HG03108 (cell line): ENCODE data around the gene KREMEN1.
"Not testable (repeated sequence)": the region's sequence is repeated elsewhere in the genome, so short reads cannot be mapped to it uniquely, and the experiment has no call there.

Source experiments
- ATAC-seq: cut with Tn5 transposase; IDR thresholded peaks from one replicate; pipeline ENCODE4 v1.9.1; 2021; ENCODE audit warnings: moderate library complexity; ENCODE audit not compliant: unreplicated experiment

Gene KREMEN1, protein sequence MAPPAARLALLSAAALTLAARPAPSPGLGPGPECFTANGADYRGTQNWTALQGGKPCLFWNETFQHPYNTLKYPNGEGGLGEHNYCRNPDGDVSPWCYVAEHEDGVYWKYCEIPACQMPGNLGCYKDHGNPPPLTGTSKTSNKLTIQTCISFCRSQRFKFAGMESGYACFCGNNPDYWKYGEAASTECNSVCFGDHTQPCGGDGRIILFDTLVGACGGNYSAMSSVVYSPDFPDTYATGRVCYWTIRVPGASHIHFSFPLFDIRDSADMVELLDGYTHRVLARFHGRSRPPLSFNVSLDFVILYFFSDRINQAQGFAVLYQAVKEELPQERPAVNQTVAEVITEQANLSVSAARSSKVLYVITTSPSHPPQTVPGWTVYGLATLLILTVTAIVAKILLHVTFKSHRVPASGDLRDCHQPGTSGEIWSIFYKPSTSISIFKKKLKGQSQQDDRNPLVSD

GRCh38 chr22:29072979-29073617 is at the start of gene KREMEN1:
Gene KREMEN1, plus strand, starts transcription at chr22:29073035. Its CDS starts 96 bp downstream, at chr22:29073131.
- peak; percentile 16 for ATAC-seq

DNA sequence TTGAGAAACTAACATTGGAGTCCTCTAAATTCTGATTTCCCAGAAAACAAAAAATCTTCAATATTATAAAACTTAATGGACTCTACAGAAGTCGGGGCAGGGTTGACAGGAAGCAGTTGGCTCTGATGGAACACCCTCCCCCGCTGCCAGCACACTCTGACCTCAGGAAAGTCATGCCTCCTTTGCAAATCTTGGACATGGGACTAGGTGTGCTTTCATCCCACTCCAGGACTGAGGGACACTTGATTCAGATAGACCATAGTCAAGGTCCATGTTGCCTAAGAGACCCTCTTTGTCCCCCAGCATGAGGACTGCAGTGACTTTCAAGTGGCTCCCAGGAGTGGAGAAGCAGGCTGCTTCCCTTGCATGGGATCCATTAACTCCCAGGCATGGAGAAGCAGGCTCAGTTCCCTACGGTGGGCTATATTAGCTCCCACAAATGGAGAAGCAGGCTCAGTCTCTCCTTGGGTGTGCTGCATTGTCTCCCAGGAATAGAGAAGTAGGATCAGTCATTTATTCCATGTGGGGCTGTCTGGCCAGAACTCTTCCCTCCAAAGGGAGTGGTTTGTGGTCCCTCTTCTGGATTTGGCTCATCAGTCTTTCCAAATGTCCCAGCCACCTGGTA is 49.6 kb upstream of the KREMEN1 start:
- ATAC-seq: no peak

- no peak for ATAC-seq
These were observed 46.3 kb upstream of the KREMEN1 start for GRCh38 chr22:29026579-29026978.

DNA sequence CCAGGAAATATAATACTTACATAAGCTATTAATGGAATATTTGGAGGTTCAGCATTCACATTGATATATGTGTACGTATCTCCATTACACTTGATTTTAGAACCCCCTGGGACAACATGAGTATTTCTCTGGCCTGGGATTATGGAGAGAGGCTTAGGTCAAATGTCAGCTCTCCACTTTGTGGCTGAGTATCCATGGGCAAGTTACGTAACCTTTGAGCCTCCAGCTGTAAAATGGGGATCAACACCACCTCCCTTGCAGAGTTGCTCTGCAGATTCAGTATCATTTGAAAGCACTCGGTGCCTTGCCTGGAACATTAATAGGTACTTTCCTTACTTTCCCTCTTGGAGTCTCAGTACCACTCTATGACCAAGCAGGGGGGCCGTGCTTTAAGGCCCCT is 44.4 kb upstream of the KREMEN1 start:
- ATAC-seq: no peak

DNA sequence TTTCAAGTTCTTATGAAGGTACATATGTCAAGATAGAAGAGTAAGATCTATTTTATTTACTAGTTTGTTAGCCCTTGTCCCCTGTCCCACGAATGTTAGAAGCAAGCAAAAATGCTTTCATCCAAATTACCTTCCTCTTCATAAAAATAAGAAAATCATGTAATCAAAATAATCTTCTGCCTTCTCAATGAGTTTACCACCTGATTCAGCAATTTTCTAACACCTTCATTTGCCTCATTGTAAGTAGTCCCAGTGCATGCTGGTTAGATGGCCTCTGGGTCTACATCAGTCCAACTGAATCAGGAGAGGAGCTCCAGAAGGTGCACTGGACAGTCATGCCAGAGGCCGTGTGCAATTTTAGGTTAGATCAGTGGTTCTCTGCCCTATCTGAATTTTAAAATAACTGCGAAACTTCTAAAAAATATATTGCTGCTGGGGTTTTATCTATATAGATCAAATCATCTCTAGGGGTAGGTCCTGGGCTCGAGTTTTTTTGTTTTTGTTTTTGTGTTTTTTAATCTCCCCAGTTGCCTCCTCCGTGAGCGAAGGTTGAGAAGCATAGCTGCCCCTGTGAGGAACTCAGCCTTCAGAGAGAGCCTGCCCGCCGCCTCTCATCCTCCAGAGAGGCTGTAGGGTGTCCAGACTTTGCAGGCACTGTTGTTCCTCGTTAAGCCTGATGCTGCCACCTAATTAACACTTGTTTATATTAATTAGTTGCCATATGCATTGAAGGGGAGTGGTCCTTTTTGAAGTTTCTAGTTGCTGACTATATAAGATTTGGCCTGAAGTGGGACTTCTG is 43.4 kb upstream of the KREMEN1 start:
- ATAC-seq: no peak

DNA sequence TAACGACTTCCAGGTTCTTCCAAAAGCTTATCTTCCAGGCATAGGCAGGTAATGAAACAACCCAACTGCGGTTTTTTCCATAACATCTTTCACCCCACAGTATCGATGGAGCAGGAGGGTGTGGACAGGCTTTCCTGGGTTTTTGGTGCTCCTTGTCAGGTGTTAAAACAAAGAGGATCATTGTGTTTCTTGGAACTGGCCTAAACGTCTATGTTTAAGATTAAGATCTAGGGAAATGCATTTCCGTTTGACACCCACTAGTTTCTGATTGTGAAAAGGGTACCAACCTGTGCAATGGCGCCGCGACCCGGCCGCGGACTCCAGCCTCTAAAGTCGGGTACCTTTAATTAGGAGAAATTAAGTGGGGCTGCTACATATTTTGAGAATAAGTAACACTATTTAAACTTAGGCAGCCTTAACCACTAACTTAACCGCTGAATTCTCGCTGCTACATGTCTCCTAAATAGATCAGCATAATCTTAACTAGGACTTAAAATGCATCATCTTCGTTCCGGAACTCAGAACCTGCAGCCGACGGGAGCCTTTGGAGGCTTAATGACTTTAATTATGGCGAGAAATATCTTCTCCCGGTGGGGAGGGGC is 42.7 kb upstream of the KREMEN1 start:
- no peak for ATAC-seq

GRCh38 chr22:29030618-29031226 is 42.1 kb upstream of the KREMEN1 start:
- no peak for ATAC-seq

DNA sequence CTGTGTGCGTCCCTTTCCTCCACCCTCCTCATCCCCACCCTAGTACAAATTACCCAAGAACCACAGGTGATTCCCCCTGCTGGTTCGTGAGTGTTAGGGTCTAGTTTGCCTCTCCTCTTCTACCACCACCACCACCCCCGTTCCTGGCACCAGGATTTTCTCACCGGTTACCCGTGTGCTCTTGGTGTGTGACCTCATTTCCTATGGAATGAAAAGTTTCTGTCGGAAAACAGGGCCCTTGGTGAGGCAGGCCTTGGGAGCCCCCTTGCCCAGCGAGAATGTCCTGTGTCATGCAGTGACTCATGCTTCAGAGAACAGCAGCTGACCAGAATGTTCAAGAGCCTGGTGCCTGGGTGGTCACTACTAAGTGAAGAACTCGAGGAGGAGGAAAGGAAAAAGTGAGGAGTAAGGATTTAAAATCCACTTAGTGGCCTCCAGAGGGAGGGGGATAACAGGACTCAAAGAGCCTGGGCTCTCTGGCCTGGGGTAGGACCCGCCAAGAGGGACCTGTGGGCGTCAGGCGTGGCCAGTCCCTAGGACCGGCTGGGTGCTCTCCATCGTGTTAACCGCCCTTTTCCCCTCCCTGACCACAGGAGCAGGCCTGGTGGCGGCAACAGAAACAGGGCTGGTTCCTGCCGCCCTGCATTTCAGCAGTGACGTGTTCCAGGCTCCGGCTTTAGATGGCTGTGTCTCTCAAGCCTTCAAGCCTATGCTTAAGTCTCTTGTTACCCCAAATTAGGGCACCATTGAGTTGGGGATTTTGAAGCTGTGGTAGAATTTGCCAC is 41.4 kb upstream of the KREMEN1 start:
- ATAC-seq: no peak

GRCh38 chr22:29032014-29032475 is 40.8 kb upstream of the KREMEN1 start:
- no peak for ATAC-seq

DNA sequence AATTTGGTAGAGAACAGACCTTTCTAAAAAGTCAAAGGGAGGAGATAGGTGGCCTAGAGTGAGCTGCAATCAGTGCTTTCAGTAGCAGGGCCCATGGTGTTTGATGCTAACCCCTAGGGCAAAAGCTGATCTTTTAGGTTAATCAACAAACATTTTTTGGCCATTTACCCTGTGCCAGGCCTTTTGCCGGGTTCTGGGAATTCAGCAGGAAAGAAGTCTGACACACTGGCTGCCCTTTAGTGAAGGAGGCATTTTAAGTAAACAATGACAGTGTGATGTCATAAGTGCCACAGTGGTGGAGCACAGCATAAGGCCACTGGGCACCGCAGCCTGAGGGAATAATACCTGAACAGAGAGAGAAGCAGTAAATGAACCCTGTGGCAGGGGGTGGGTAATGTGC is 40.3 kb upstream of the KREMEN1 start:
- no peak for ATAC-seq

DNA sequence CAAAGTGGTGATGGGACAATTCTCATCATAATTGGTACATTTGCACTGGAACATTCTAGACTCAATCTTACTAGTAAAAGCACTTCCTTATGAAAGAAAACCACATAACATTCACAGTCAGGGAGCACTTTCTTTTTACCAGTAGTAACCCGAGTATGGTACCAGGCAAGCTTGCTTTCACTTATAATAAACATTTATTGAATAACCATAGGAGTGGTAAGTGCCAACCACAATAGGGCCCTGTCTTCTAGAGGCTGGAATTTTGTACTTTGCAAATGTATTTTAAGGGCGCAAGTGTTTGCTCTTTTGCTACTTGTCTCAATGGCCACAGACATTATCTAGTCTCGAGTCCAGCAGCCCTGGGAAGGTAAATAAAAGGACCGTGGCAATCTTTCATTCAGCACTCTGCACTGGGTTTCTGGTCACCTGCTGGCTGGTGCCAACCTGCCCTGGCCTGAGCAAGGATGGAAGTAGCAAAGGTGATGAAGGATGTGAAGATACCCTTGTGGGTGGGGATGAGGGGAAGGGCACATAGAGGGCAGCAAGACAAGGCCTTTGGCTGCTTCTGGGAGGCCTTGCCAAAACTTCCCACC is 35.4 kb upstream of the KREMEN1 start:
- ATAC-seq: no peak

DNA sequence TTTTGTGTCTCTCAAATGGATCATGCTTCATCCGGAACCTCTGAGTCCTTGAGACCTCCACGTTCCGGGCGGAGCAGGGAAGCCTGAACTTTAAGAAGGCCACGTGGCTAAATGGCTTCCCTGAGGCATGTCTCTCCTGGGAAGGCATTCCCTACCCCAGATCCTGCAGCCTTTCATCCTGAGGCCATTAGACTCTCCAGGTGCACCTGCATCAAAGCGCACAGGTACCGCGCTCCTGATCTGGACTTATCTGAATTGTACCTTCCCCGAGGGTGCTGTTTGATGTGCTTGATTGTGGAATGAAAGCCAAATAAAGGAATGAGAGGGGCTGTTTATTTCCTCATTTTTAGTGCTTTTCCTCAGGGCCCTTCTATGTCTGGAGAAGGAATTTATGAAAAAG is 33.7 kb upstream of the KREMEN1 start:
- ATAC-seq: no peak

DNA sequence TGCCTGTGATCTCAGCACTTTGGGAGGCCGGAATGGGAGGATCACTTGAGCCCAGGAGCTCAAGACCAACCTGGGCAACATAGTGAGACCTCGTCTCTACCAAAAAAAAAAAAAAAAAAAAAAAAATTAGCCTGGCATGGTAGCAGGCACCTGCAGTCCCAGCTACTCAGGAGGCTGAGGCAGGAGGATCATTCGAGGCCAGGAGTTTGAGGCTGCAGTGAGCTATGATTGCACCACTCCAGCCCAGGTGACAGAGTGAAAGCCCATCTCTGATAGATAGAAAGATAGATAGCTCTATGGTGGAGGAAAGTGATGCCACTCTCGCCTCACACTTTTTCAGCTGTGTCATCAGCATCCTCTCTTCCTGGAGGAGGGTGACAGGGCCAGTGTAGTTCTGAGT is 33.2 kb upstream of the KREMEN1 start:
- not testable (repeated sequence) for ATAC-seq

GRCh38 chr22:29040385-29041275 is 32.2 kb upstream of the KREMEN1 start:
- no peak for ATAC-seq

GRCh38 chr22:29041408-29041807 is 31.4 kb upstream of the KREMEN1 start:
- no peak for ATAC-seq

DNA sequence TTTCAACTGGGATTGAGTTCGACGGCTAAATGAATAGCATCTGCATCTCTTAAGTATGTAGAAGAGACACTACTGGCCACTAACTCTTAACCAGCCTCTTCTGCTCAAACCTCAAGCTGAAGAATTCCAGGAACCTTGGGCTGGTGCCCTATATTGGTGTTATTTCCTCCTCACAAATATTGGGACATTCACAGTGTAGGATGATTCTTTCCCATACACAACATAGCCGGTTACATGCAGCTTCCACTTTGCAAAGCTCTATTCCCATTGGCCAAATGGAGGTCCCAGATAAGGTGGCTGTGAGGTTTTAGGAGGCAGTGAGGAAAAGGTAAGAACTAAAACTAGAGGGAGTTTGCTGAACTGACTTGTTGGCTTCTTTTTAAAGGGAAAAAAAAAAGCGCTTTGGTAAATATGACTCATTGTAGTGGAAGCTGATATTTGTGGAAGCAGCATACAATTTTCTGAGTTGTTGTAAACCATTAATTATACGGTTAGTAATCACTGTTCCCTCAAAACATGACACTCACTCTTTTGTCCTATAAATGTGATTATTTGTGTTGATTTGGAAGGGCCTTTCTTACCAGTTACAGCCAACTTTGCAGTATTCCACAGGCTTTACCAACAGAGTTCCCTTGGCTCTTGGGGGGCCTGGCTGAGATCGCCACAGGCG is 28.8 kb upstream of the KREMEN1 start:
- ATAC-seq: no peak

DNA sequence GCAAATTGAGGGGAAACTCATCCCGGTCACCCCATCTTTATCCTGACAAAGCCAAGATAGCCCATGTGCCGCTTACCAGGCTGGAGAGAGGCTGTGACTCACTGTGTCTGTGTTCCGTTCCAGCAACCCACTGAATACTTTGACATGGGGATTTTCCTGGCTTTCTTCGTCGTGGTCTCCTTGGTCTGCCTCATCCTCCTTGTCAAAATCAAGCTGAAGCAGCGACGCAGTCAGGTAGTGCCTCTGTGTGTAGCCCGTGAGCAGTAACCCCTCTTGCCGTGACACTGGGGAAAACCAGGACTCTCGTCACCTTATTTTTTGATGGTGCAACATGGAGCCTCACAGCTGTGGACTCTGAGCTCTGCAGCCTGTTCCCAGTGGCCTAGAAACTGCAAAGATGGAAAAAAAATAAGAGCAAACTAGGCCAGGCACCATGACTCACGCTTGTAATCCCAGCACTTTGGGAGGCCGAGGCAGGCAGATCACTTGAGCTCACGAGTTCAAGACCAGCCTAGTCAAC is 28.1 kb upstream of the KREMEN1 start:
- ATAC-seq: no peak
